HG02623 (cell line): Measurements from ENCODE around the gene TUBG1.
"Not testable (repeated sequence)": the region's sequence is repeated elsewhere in the genome, so short reads cannot be mapped to it uniquely, and the experiment has no call there.

ENCODE experiments used
- ATAC-seq: cut with Tn5 transposase; IDR thresholded peaks from one replicate; pipeline ENCODE4 v1.9.1; 2021; ENCODE audit warnings: moderate library complexity; ENCODE audit not compliant: unreplicated experiment

Gene TUBG1

GRCh38 chr17:42623271-42623670 is 13.8 kb downstream of the TUBG1 start:
- no peak for ATAC-seq

GRCh38 chr17:42623732-42624596 is 14.5 kb downstream of the TUBG1 start:
- no peak for ATAC-seq

GRCh38 chr17:42627032-42627764 is 17.7 kb downstream of the TUBG1 start:
- ATAC-seq, result not testable (repeated sequence)

DNA sequence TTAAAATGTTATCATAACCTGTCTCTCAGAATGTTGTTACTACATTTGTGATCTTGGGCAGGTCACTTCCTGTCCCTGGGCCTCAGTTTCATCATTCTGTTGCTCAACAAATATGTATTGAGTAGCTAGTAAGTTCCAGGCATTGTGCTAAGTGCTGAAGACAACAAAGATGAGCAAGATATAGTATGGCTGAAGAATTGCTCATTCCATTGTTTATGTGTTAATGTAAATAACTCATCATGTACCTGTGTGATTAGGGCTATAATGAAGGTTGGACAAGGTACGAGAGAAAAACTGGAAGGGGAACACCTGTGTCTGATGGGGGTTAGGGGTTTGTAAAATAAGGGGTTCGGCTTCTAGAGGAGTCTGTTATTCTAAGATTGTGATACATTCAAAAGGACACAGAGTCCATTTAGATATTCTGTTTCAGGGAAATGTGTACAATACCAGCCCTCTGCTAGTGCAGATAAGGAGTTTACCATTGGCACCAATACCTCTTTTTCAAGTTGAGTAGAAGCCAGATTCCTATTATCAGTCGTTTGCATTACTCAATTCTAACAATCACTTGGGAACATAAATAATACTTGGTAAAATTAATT is 20.0 kb downstream of the TUBG1 start:
- ATAC-seq, result no peak

- no peak for ATAC-seq
Observed at GRCh38 chr17:42632949-42633444, 23.5 kb downstream of the TUBG1 start.

GRCh38 chr17:42639525-42640113 is 30.1 kb downstream of the TUBG1 start:
- ATAC-seq, result no peak

GRCh38 chr17:42640121-42640520 is 30.6 kb downstream of the TUBG1 start:
- no peak for ATAC-seq

GRCh38 chr17:42642336-42642735 is 32.9 kb downstream of the TUBG1 start:
- no peak for ATAC-seq

DNA sequence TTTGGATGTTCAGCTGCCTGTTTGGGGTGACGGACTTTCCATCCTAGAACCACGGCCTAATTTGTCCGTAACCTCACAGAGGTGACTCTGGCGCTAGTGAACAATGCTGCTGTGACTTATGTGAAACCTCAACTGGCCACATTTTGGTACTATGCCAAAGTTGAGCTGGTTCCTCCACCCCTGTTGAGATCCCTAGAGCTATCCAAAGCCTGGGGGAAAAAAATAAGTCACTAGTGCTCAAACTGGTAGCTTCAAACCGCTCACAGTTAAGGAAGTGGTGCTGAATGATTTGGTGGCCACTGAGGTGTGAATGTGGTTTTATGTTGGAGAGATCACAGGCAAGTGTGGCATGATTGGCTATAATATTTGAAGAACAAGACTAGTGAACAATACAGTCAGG is 38.3 kb downstream of the TUBG1 start:
- ATAC-seq, result no peak

- ATAC-seq, result no peak
Observed at GRCh38 chr17:42651392-42651791, 41.9 kb downstream of the TUBG1 start.

DNA sequence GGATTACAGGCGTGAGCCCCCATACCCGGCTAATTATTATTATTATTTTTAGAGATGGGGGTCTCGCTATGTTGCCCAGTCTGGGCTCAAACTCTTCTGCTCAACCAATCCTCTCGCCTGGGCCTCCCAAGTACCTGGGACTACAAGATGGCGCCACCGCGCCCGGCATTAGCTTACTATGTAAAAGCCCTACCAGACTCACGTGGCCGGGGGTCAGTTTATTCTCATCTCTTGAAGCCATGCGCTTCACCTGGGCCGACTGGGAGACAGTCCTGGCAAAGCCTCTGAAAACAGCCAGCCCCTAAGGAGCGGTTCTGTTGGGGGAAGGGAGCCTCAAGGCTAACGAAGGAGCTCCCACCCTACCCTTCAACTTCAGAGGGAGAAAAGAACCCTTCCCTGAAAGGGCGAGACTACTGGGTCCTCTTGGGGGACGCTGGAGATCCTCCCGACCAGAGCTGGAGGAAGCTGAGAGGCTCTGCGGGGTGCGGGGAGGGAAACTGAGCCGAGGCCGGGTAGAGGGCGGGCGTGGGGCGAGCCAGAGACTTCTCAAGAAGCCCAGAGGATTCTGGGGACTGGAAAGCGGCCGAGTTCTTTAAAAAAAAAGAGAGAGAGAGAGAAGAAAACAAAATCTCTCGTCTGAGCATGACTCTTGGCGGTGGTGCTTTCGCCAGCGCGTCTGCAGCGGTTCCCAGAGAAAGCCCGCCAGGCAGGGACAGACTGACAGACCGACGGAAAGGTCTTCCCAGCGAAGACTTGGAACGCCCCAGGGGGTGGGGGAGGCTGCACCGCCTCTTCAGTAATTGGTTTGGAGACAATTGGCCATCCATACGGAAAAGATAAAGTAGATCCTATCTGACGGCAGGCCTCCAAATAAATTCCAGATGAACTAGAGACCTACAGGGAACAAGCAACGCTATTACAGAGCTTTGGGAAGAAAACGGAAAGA is 44.0 kb downstream of the TUBG1 start:
- ATAC-seq, result no peak

DNA sequence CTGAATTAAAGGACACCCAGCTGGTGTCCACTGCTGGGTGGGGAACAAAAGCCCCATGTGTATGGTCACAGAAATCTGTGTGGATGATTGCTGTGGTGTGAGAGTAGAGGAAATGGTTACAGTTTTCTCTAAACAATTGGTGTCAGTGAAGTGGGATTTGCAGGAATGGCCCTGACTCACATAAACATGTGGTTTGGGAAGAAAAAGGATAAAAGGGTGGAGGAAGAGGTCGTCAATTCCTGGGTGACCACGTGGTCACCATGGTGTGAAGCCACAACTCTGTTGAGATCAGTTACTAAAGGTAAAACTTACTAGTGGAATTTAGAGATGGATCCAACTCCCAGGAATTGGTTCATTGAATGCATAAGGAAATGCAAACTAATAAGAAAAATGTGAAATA is 46.0 kb downstream of the TUBG1 start:
- no peak for ATAC-seq

DNA sequence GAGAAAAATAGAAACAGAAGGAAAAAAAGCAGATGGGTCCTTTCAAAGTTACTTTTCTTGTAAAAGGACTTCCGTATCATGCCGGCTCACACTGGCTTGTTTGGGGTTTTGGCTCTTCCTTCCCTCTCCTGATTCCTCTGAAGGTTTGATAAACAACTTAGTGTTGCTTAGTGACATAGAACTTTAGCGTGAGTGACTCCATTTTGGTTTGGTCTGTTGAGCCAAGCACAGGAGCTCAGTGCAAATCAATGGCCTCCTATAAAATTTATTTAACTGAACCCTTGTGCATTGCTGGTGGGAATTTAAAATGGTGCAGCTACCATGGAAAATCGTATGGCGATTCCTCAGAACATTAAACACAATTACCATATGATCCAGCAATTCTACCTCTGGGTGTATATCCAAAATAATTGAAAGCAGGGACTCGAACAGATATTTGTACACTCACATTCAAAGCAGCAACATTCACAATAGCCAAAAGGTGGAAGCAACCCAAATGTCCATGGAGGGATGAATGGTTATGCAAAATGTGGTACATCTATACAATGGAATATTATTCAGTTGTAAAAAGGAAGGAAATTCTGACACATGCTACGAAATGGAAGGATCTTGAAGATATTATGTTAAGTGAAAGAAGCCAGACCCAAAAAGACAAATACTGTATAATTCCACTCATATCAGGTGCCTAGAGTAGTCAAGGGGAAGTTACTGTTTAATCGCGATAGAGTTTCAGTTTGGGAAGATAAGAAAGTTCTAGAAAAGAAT is 48.5 kb downstream of the TUBG1 start:
- no peak for ATAC-seq

- peak; percentile 56 for ATAC-seq
Observed at GRCh38 chr17:42659079-42659931, 49.8 kb downstream of the TUBG1 start, which contains the start of gene TUBG2. TUBG2 (plus strand) TSS chr17:42659284; CDS start chr17:42659504, 220 bp downstream.

DNA sequence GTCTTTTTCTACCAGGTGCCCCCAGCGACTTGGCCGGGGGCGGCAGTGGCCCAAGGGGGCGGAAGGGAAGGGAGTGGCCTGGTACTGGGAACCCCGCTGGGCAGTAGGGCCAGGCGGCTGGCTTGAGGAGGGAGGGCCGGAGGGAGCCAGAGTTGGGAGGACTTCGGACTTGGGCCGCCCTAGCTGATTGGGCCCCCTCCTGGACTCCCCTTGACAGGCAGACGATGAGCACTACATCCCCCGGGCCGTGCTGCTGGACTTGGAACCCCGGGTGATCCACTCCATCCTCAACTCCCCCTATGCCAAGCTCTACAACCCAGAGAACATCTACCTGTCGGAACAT is 50.4 kb downstream of the TUBG1 start:
- ATAC-seq, result not testable (repeated sequence)

GRCh38 chr17:42660692-42661345 is 51.3 kb downstream of the TUBG1 start:
- no peak for ATAC-seq
